Measurements from ENCODE around the gene CACNA1E. TPM values are rescaled to one million over a fixed set of nuclear protein-coding genes. Genes with fewer than 3 reads are reported as not detected.

CACNA1E gene
- total and polyA plus RNA-seq, 5 donors from 2014 or later, result not detected

- H3K27ac ChIP-seq (ENCODE audit: insufficient read depth, low read length, poor library complexity, severe bottlenecking), result no peak overlapping the region
- ATAC-seq (ENCODE audit: low read depth in 2 of 2) (no peak), DNase-seq (no peak)
- no peaks in the 10 kb centered on the region for H3K36me3 ChIP-seq (ENCODE audit: control insufficient read depth, insufficient read depth, low read length)
- Mint-ChIP-seq H3K4me3 (no peak overlapping the region), H3K36me3 (no peaks in the 10 kb centered on the region), H3K27me3 (no peaks in the 10 kb centered on the region), H3K27ac (no peak overlapping the region), H3K4me1 (no peaks in the 10 kb centered on the region), H3K9me3 (peaks cover 0 to 1% (median 0%) of the 10 kb centered on the region in 7 donors)
- no peaks in the 10 kb centered on the region for H3K4me1 ChIP-seq (ENCODE audit: control insufficient read depth, insufficient read depth, low read length, poor library complexity, severe bottlenecking)
- no peaks in the 10 kb centered on the region for H3K27me3 ChIP-seq (ENCODE audit: control insufficient read depth, insufficient read depth, low read length)
- no peak overlapping the region for H3K4me3 ChIP-seq (ENCODE audit: low read depth, low read length)
- H3K9me3 ChIP-seq (ENCODE audit: control insufficient read depth in 2 of 2, low read length in 2 of 2), result no peaks in the 10 kb centered on the region
Observed at GRCh38 chr1:181506563-181507353, 23.4 kb downstream of the CACNA1E start.

- DNase-seq (no peak), ATAC-seq (ENCODE audit: low read depth in 2 of 2) (no peak)
- Mint-ChIP-seq H3K27me3 (peaks cover 4% of the 10 kb centered on the region), H3K4me1 (no peaks in the 10 kb centered on the region), H3K36me3 (no peaks in the 10 kb centered on the region), H3K9me3 (peaks cover 0 to 1% (median 0%) of the 10 kb centered on the region in 7 donors), H3K4me3 (no peak overlapping the region), H3K27ac (peak overlapping the region in 1 of 3 donors; percentile 26)
- H3K4me3 ChIP-seq (ENCODE audit: low read depth, low read length), result no peak overlapping the region
- no peaks in the 10 kb centered on the region for H3K27me3 ChIP-seq (ENCODE audit: control insufficient read depth, insufficient read depth, low read length)
- H3K27ac ChIP-seq (ENCODE audit: insufficient read depth, low read length, poor library complexity, severe bottlenecking), result no peak overlapping the region
- H3K36me3 ChIP-seq (ENCODE audit: control insufficient read depth, insufficient read depth, low read length), result no peaks in the 10 kb centered on the region
- no peaks in the 10 kb centered on the region for H3K9me3 ChIP-seq (ENCODE audit: control insufficient read depth in 2 of 2, low read length in 2 of 2)
- no peaks in the 10 kb centered on the region for H3K4me1 ChIP-seq (ENCODE audit: control insufficient read depth, insufficient read depth, low read length, poor library complexity, severe bottlenecking)
Observed at GRCh38 chr1:181508486-181509165, 25.3 kb downstream of the CACNA1E start.

GRCh38 chr1:181513786-181514297 lies 30.5 kb downstream of the CACNA1E start:
- ATAC-seq (ENCODE audit: low read depth in 2 of 2), result no peak
- Histone ChIP-seq H3K4me3 (ENCODE audit: low read depth, low read length) (no peak overlapping the region), H3K36me3 (ENCODE audit: control insufficient read depth, insufficient read depth, low read length) (no peaks in the 10 kb centered on the region), H3K27ac (ENCODE audit: insufficient read depth, low read length, poor library complexity, severe bottlenecking) (no peak overlapping the region), H3K4me1 (ENCODE audit: control insufficient read depth, insufficient read depth, low read length, poor library complexity, severe bottlenecking) (no peaks in the 10 kb centered on the region), H3K9me3 (ENCODE audit: control insufficient read depth in 2 of 2, low read length in 2 of 2) (no peaks in the 10 kb centered on the region), H3K27me3 (ENCODE audit: control insufficient read depth, insufficient read depth, low read length) (no peaks in the 10 kb centered on the region)
- no peak overlapping the region for H3K27ac Mint-ChIP-seq
- no peak overlapping the region for H3K4me3 Mint-ChIP-seq
- no peaks in the 10 kb centered on the region for H3K36me3 Mint-ChIP-seq
- H3K9me3 Mint-ChIP-seq, result peaks cover 0 to 1% (median 0%) of the 10 kb centered on the region in 7 donors
- DNase-seq, result no peak
- no peaks in the 10 kb centered on the region for H3K4me1 Mint-ChIP-seq
- H3K27me3 Mint-ChIP-seq, result peaks cover 6% of the 10 kb centered on the region

- Histone ChIP-seq H3K9me3 (ENCODE audit: control insufficient read depth in 2 of 2, low read length in 2 of 2) (no peaks in the 10 kb centered on the region), H3K4me3 (ENCODE audit: low read depth, low read length) (no peak overlapping the region), H3K4me1 (ENCODE audit: control insufficient read depth, insufficient read depth, low read length, poor library complexity, severe bottlenecking) (no peaks in the 10 kb centered on the region), H3K27me3 (ENCODE audit: control insufficient read depth, insufficient read depth, low read length) (no peaks in the 10 kb centered on the region), H3K27ac (ENCODE audit: insufficient read depth, low read length, poor library complexity, severe bottlenecking) (no peak overlapping the region), H3K36me3 (ENCODE audit: control insufficient read depth, insufficient read depth, low read length) (no peaks in the 10 kb centered on the region)
- Mint-ChIP-seq H3K27ac (no peak overlapping the region), H3K36me3 (no peaks in the 10 kb centered on the region), H3K27me3 (peaks cover 12% of the 10 kb centered on the region), H3K9me3 (peaks cover 0 to 1% (median 0%) of the 10 kb centered on the region in 7 donors), H3K4me3 (no peak overlapping the region), H3K4me1 (no peaks in the 10 kb centered on the region)
- ATAC-seq (ENCODE audit: low read depth in 2 of 2), result no peak
- DNase-seq, result no peak
Observed at GRCh38 chr1:181514298-181515290, 31.3 kb downstream of the CACNA1E start.

- no peaks in the 10 kb centered on the region for H3K4me1 ChIP-seq (ENCODE audit: control insufficient read depth, insufficient read depth, low read length, poor library complexity, severe bottlenecking)
- DNase-seq (no peak), ATAC-seq (ENCODE audit: low read depth in 2 of 2) (no peak)
- H3K4me3 ChIP-seq (ENCODE audit: low read depth, low read length), result no peak overlapping the region
- Mint-ChIP-seq H3K9me3 (no peaks in the 10 kb centered on the region), H3K27ac (no peak overlapping the region), H3K27me3 (peaks cover 20% of the 10 kb centered on the region), H3K36me3 (no peaks in the 10 kb centered on the region), H3K4me3 (no peak overlapping the region), H3K4me1 (no peaks in the 10 kb centered on the region)
- no peak overlapping the region for H3K27ac ChIP-seq (ENCODE audit: insufficient read depth, low read length, poor library complexity, severe bottlenecking)
- no peaks in the 10 kb centered on the region for H3K27me3 ChIP-seq (ENCODE audit: control insufficient read depth, insufficient read depth, low read length)
- H3K36me3 ChIP-seq (ENCODE audit: control insufficient read depth, insufficient read depth, low read length), result no peaks in the 10 kb centered on the region
- H3K9me3 ChIP-seq (ENCODE audit: control insufficient read depth in 2 of 2, low read length in 2 of 2), result no peaks in the 10 kb centered on the region
Observed at GRCh38 chr1:181516706-181517105, 33.4 kb downstream of the CACNA1E start.

- H3K9me3 Mint-ChIP-seq, result peaks cover 0 to 3% (median 0%) of the 10 kb centered on the region in 7 donors
- no peak for DNase-seq
- peaks cover 16% of the 10 kb centered on the region for H3K27me3 Mint-ChIP-seq
- no peak for ATAC-seq (ENCODE audit: low read depth in 2 of 2)
- Histone ChIP-seq H3K4me1 (ENCODE audit: control insufficient read depth, insufficient read depth, low read length, poor library complexity, severe bottlenecking) (no peaks in the 10 kb centered on the region), H3K36me3 (ENCODE audit: control insufficient read depth, insufficient read depth, low read length) (no peaks in the 10 kb centered on the region), H3K4me3 (ENCODE audit: low read depth, low read length) (no peak overlapping the region), H3K27me3 (ENCODE audit: control insufficient read depth, insufficient read depth, low read length) (no peaks in the 10 kb centered on the region), H3K27ac (ENCODE audit: insufficient read depth, low read length, poor library complexity, severe bottlenecking) (no peak overlapping the region), H3K9me3 (ENCODE audit: control insufficient read depth in 2 of 2, low read length in 2 of 2) (no peaks in the 10 kb centered on the region)
- H3K4me1 Mint-ChIP-seq, result no peaks in the 10 kb centered on the region
- H3K4me3 Mint-ChIP-seq, result no peak overlapping the region
- H3K27ac Mint-ChIP-seq, result no peak overlapping the region
- no peaks in the 10 kb centered on the region for H3K36me3 Mint-ChIP-seq
Observed at GRCh38 chr1:181517181-181517875, 34.0 kb downstream of the CACNA1E start.

GRCh38 chr1:181518152-181518551 lies 34.8 kb downstream of the CACNA1E start:
- ATAC-seq (ENCODE audit: low read depth in 2 of 2) (no peak), DNase-seq (no peak)
- Histone ChIP-seq H3K27ac (ENCODE audit: insufficient read depth, low read length, poor library complexity, severe bottlenecking) (no peak overlapping the region), H3K4me1 (ENCODE audit: control insufficient read depth, insufficient read depth, low read length, poor library complexity, severe bottlenecking) (no peaks in the 10 kb centered on the region), H3K9me3 (ENCODE audit: control insufficient read depth in 2 of 2, low read length in 2 of 2) (no peaks in the 10 kb centered on the region), H3K36me3 (ENCODE audit: control insufficient read depth, insufficient read depth, low read length) (no peaks in the 10 kb centered on the region), H3K4me3 (ENCODE audit: low read depth, low read length) (no peak overlapping the region), H3K27me3 (ENCODE audit: control insufficient read depth, insufficient read depth, low read length) (no peaks in the 10 kb centered on the region)
- Mint-ChIP-seq H3K36me3 (no peaks in the 10 kb centered on the region), H3K27me3 (peaks cover 16% of the 10 kb centered on the region), H3K9me3 (peaks cover 0 to 3% (median 0%) of the 10 kb centered on the region in 7 donors), H3K4me3 (no peak overlapping the region), H3K27ac (no peak overlapping the region), H3K4me1 (no peaks in the 10 kb centered on the region)
